ENCODE results near the gene HOXA3. TPM values are rescaled to one million over a fixed set of nuclear protein-coding genes. Genes with fewer than 3 reads are reported as not detected.

The HOXA3 gene
- total RNA-seq, 1 experiment from 2014 or later = not detected

DNA sequence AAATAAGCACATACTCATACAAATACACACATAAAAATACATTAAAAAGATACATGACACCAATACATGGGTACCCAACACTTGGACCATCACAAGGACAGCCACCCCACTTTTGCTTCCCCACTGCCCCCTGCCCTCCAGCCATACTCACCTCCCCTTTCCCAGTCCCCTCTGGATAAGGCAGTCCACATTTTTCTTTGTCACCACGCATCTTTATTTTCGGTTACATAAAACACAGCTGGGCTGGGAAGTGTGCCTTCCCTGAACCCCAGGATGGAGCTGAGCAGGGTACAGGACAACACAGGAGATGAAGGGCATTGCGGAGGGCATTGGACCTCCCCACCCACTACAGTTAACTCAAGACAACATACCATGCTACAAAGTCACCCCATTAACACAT lies 1.1 kb upstream of the HOXA3 start:
- Histone ChIP-seq H2BK12ac (ENCODE audit: insufficient read length, low read depth, low read length) (no peak overlapping the region), H3K79me2 (ENCODE audit: insufficient read depth, low read length) (no peaks in the 10 kb centered on the region), H4K20me1 (ENCODE audit: control insufficient read depth, insufficient read depth, insufficient read length) (no peaks in the 10 kb centered on the region), H4K8ac (replicated peaks; ENCODE audit: insufficient read length, low read depth, low read length) (no peak overlapping the region), H2BK20ac (ENCODE audit: low read depth, low read length, poor library complexity, severe bottlenecking) (no peak overlapping the region), H2AK5ac (ENCODE audit: insufficient read length, low read length) (no peak overlapping the region), H3K4me1 (ENCODE audit: insufficient read depth, low read length) (no peaks in the 10 kb centered on the region), H2AFZ (ENCODE audit: low read length) (no peak overlapping the region), H3K9me3 (ENCODE audit: control insufficient read depth, low read depth, low read length) (no peaks in the 10 kb centered on the region), H3K27ac (ENCODE audit: insufficient read length, low read depth, low read length) (no peak overlapping the region), H3K18ac (ENCODE audit: insufficient read length, low read depth, low read length) (no peak overlapping the region), H4K91ac (ENCODE audit: insufficient read length, low read depth, low read length) (no peak overlapping the region), H3K23ac (ENCODE audit: insufficient read length, low read depth, low read length) (no peak overlapping the region), H4K5ac (ENCODE audit: insufficient read length, low read depth, low read length) (no peak overlapping the region), H2BK5ac (ENCODE audit: insufficient read length, low read length) (no peak overlapping the region), H3K14ac (ENCODE audit: insufficient read depth, low read length) (no peak overlapping the region), H3K4ac (ENCODE audit: low read depth, low read length) (no peak overlapping the region), H3K9ac (ENCODE audit: extremely low read depth, insufficient read length, low read length) (no peak overlapping the region), H3K79me1 (ENCODE audit: insufficient read depth, low read depth, low read length, poor library complexity, severe bottlenecking) (no peaks in the 10 kb centered on the region), H3K27me3 (ENCODE audit: insufficient read depth, low read length) (peaks cover 97% of the 10 kb centered on the region), H3T11ph (ENCODE audit: low read length) (no peak overlapping the region), H2BK15ac (ENCODE audit: low read depth, low read length) (no peak overlapping the region), H3K4me2 (ENCODE audit: insufficient read depth, insufficient read length, low read length) (no peak overlapping the region), H2BK120ac (ENCODE audit: low read depth, low read length, poor library complexity, severe bottlenecking) (no peak overlapping the region), H3K23me2 (ENCODE audit: insufficient read length, low read depth, low read length, poor library complexity, severe bottlenecking) (no peaks in the 10 kb centered on the region), H3K56ac (ENCODE audit: insufficient read length, low read depth, low read length) (no peak overlapping the region)
- Mint-ChIP-seq H3K27ac (no peak overlapping the region), H3K4me1 (peaks cover 13 to 22% of the 10 kb centered on the region in 2 experiments), H3K9me3 (peaks cover 18 to 29% of the 10 kb centered on the region in 2 experiments), H3K27me3 (ENCODE audit: low read depth) (peaks cover 100% of the 10 kb centered on the region), H3K4me3 (no peak overlapping the region; a peak in 1 of 5 replicates), H3K36me3 (ENCODE audit: insufficient read depth in 1 of 3, low read depth in 3 of 3) (peaks cover 0 to 6% (median 0%) of the 10 kb centered on the region in 3 experiments; a peak in 3 of 7 replicates)
- no peak for DNase-seq
- no CpG with 5 or more reads among the region's 3 CpGs for WGBS (ENCODE audit: extremely low coverage, insufficient read length, low lambda C conversion rate)
- TF ChIP-seq, protein P1, sequence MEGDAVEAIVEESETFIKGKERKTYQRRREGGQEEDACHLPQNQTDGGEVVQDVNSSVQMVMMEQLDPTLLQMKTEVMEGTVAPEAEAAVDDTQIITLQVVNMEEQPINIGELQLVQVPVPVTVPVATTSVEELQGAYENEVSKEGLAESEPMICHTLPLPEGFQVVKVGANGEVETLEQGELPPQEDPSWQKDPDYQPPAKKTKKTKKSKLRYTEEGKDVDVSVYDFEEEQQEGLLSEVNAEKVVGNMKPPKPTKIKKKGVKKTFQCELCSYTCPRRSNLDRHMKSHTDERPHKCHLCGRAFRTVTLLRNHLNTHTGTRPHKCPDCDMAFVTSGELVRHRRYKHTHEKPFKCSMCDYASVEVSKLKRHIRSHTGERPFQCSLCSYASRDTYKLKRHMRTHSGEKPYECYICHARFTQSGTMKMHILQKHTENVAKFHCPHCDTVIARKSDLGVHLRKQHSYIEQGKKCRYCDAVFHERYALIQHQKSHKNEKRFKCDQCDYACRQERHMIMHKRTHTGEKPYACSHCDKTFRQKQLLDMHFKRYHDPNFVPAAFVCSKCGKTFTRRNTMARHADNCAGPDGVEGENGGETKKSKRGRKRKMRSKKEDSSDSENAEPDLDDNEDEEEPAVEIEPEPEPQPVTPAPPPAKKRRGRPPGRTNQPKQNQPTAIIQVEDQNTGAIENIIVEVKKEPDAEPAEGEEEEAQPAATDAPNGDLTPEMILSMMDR (conservative IDR thresholded peaks at IDR 0.05) = no peak

Data from H9 (cell line).